ENCODE results near the gene GNAI1.

Gene GNAI1

GRCh38 chr7:80257756-80258155 lies 123.1 kb downstream of the GNAI1 start:
- DNase-seq = no peak

GRCh38 chr7:80260606-80261005 lies 126.0 kb downstream of the GNAI1 start:
- DNase-seq = no peak

- DNase-seq = no peak
Observed at GRCh38 chr7:80263333-80263732, 128.7 kb downstream of the GNAI1 start.

- no peak for DNase-seq
Observed at GRCh38 chr7:80263821-80264220, 129.2 kb downstream of the GNAI1 start.

GRCh38 chr7:80264769-80265495 lies 130.3 kb downstream of the GNAI1 start:
- no peak for DNase-seq

- no peak for DNase-seq
Observed at GRCh38 chr7:80272560-80273239, 138.1 kb downstream of the GNAI1 start.

GRCh38 chr7:80273327-80273726 lies 138.7 kb downstream of the GNAI1 start:
- no peak for DNase-seq

- DNase-seq = no peak
Observed at GRCh38 chr7:80275192-80275605, 140.6 kb downstream of the GNAI1 start.
